Erythroblast (primary cell): ENCODE results near the gene SUPT6H.

Source experiments
- GATA1 ChIP-seq: IDR thresholded peaks from 2 replicates; pipeline ENCODE4 v1.6.1; 2011; ENCODE audit warnings: low read depth, mild to moderate bottlenecking, control low read depth, low read length, moderate library complexity
- POLR2A ChIP-seq: IDR thresholded peaks from 2 replicates; pipeline ENCODE4 v1.6.1; 2011; ENCODE audit warnings: mild to moderate bottlenecking, low read length

- TF ChIP-seq POLR2A (no peak), GATA1 (no peak)
Measured at GRCh38 chr17:28723159-28723835, 61.3 kb downstream of the SUPT6H start.
